GM12878 (cell line): ENCODE results near the gene MAT2B.
A peak's percentile ranks its signal among the peaks of the same experiment; 100 is the strongest.

Source experiments
- EGR1 ChIP-seq, 2 experiments: IDR thresholded peaks; 1 replicate in 1 of 2; 2 replicates in 1 of 2; pipeline ENCODE4 v1.6.1; 2011 to 2012; ENCODE audit warnings: low read depth in 2 of 2, low read length in 2 of 2, borderline replicate concordance in 1 of 2, mild to moderate bottlenecking in 1 of 2, moderate library complexity in 1 of 2
- IKZF2 ChIP-seq, 2 experiments: fragments of 450-650 bp; IDR thresholded peaks; 2 replicates each; pipeline ENCODE4 v1.6.1; 2017; ENCODE audit warnings: mild to moderate bottlenecking in 2 of 2, moderate library complexity in 2 of 2
- JUNB ChIP-seq: IDR thresholded peaks from 2 replicates; pipeline ENCODE4 v1.6.1; 2016; ENCODE audit warnings: antibody characterized with exemption, mild to moderate bottlenecking
- NFYB ChIP-seq: IDR thresholded peaks from 2 replicates; pipeline ENCODE4 v1.6.1; 2011; ENCODE audit warnings: low read depth, mild to moderate bottlenecking, low read length, improper control_type of control experiment, moderate library complexity; ENCODE audit not compliant: insufficient read depth
- NRF1 ChIP-seq: conservative IDR thresholded peaks from 2 replicates; pipeline ENCODE4 v1.6.1; 2011; ENCODE audit warnings: mild to moderate bottlenecking, low read depth, low read length, improper control_type of control experiment
- POLR2AphosphoS5 ChIP-seq: IDR thresholded peaks from 2 replicates; pipeline ENCODE4 v1.6.1; 2011; ENCODE audit warnings: mild to moderate bottlenecking, low read length, inconsistent platforms
- RELA ChIP-seq: fragments of 450-650 bp; IDR thresholded peaks from 2 replicates; pipeline ENCODE4 v1.8.0; 2014; ENCODE audit warnings: borderline replicate concordance; ENCODE audit not compliant: partially characterized antibody
- TAF1 ChIP-seq: IDR thresholded peaks from 2 replicates; pipeline ENCODE4 v1.6.1; 2011; ENCODE audit warnings: mild to moderate bottlenecking, low read depth, low read length, borderline replicate concordance
- ZZZ3 ChIP-seq: IDR thresholded peaks from 2 replicates; pipeline ENCODE4 v1.6.1; 2011; ENCODE audit warnings: low read depth; ENCODE audit not compliant: control insufficient read depth, insufficient read length
- TF ChIP-seq, protein P1 (sequence below): fragments of 450-650 bp; IDR thresholded peaks from 2 replicates; pipeline ENCODE4 v1.6.1; 2016; ENCODE audit warnings: mild to moderate bottlenecking, moderate library complexity, borderline replicate concordance
- TF ChIP-seq, protein P2 (sequence below), 3 experiments: IDR thresholded peaks in 2 of 3; conservative IDR thresholded peaks in 1 of 3; 2 replicates each; pipeline ENCODE4 v1.5.1; 2011; ENCODE audit warnings: low read depth in 3 of 3, low read length in 3 of 3, mild to moderate bottlenecking in 3 of 3, control low read depth in 2 of 3, moderate library complexity in 2 of 3, inconsistent platforms in 1 of 3, mixed read lengths in 1 of 3; ENCODE audit not compliant: control insufficient read depth in 2 of 3, insufficient read depth in 1 of 3; ENCODE audit errors: extremely low read depth in 1 of 3

DNA sequence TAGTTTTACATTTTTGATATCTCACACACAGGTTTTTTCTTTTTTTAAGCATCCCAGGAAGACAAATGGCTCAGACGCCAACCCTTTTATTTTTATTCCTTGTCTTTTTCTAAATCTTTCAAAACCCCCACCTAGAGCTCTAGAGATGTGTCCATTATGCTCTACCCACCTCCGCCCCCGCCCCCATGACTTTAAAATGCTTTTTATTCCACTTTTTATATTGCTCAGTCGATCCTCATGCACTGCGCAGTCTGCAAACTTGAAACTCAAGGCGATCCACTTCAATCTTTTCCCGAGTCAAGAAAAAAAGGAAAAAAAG lies 411 bp upstream of the MAT2B start:
- TF ChIP-seq, protein P1, sequence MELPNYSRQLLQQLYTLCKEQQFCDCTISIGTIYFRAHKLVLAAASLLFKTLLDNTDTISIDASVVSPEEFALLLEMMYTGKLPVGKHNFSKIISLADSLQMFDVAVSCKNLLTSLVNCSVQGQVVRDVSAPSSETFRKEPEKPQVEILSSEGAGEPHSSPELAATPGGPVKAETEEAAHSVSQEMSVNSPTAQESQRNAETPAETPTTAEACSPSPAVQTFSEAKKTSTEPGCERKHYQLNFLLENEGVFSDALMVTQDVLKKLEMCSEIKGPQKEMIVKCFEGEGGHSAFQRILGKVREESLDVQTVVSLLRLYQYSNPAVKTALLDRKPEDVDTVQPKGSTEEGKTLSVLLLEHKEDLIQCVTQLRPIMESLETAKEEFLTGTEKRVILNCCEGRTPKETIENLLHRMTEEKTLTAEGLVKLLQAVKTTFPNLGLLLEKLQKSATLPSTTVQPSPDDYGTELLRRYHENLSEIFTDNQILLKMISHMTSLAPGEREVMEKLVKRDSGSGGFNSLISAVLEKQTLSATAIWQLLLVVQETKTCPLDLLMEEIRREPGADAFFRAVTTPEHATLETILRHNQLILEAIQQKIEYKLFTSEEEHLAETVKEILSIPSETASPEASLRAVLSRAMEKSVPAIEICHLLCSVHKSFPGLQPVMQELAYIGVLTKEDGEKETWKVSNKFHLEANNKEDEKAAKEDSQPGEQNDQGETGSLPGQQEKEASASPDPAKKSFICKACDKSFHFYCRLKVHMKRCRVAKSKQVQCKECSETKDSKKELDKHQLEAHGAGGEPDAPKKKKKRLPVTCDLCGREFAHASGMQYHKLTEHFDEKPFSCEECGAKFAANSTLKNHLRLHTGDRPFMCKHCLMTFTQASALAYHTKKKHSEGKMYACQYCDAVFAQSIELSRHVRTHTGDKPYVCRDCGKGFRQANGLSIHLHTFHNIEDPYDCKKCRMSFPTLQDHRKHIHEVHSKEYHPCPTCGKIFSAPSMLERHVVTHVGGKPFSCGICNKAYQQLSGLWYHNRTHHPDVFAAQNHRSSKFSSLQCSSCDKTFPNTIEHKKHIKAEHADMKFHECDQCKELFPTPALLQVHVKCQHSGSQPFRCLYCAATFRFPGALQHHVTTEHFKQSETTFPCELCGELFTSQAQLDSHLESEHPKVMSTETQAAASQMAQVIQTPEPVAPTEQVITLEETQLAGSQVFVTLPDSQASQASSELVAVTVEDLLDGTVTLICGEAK: no peak
- TF ChIP-seq, protein P2, sequence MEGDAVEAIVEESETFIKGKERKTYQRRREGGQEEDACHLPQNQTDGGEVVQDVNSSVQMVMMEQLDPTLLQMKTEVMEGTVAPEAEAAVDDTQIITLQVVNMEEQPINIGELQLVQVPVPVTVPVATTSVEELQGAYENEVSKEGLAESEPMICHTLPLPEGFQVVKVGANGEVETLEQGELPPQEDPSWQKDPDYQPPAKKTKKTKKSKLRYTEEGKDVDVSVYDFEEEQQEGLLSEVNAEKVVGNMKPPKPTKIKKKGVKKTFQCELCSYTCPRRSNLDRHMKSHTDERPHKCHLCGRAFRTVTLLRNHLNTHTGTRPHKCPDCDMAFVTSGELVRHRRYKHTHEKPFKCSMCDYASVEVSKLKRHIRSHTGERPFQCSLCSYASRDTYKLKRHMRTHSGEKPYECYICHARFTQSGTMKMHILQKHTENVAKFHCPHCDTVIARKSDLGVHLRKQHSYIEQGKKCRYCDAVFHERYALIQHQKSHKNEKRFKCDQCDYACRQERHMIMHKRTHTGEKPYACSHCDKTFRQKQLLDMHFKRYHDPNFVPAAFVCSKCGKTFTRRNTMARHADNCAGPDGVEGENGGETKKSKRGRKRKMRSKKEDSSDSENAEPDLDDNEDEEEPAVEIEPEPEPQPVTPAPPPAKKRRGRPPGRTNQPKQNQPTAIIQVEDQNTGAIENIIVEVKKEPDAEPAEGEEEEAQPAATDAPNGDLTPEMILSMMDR (IDR thresholded peaks at IDR 0.05 in 2 of 3, conservative IDR thresholded peaks at IDR 0.05 in 1 of 3; ENCODE audit: control insufficient read depth in 2 of 3, extremely low read depth in 1 of 3, insufficient read depth in 1 of 3, low read depth in 3 of 3, low read length in 3 of 3): no peak
- TF ChIP-seq ZZZ3: no peak
- no peak for TF ChIP-seq IKZF2 (IDR thresholded peaks at IDR 0.05)
- no peak for TF ChIP-seq NFYB
- no peak for TF ChIP-seq NRF1
- no peak for TF ChIP-seq TAF1
- no peak for TF ChIP-seq JUNB
- peak in 1 of 2 experiments; percentile 47; a peak in 1 of 3 replicates for TF ChIP-seq EGR1 (IDR thresholded peaks at IDR 0.05; ENCODE audit: borderline replicate concordance in 1 of 2, low read depth in 2 of 2, low read length in 2 of 2)
- TF ChIP-seq POLR2AphosphoS5: no peak
- no peak for TF ChIP-seq RELA
